GM12875 (cell line): Measurements from ENCODE around the gene HECW1.
"Not testable (repeated sequence)": the region's sequence is repeated elsewhere in the genome, so short reads cannot be mapped to it uniquely, and the experiment has no call there.

Experiments
- H3K4me3 ChIP-seq: one replicate; pipeline ENCODE4 v1.5.1; 2011; ENCODE audit warnings: low read depth, low read length, control low read depth
- CTCF ChIP-seq: IDR thresholded peaks from 2 replicates; pipeline ENCODE4 v1.5.1; 2011; ENCODE audit warnings: low read depth, mild to moderate bottlenecking, control low read depth, inconsistent platforms, low read length, moderate library complexity, borderline replicate concordance; ENCODE audit not compliant: insufficient read depth

HECW1 gene

GRCh38 chr7:43205171-43205795 lies 92.8 kb downstream of the HECW1 start:
- TF ChIP-seq CTCF: no peak
- H3K4me3 ChIP-seq: no peak overlapping the region

GRCh38 chr7:43208242-43208641 lies 95.8 kb downstream of the HECW1 start:
- no peak overlapping the region for H3K4me3 ChIP-seq
- TF ChIP-seq CTCF: no peak

GRCh38 chr7:43210539-43210938 lies 98.1 kb downstream of the HECW1 start:
- not testable (repeated sequence) for H3K4me3 ChIP-seq

- H3K4me3 ChIP-seq: no peak overlapping the region
- TF ChIP-seq CTCF: no peak
Measured at GRCh38 chr7:43211286-43211685, 98.8 kb downstream of the HECW1 start.

- no peak for TF ChIP-seq CTCF
- H3K4me3 ChIP-seq: no peak overlapping the region
Measured at GRCh38 chr7:43211693-43212092, 99.2 kb downstream of the HECW1 start.

GRCh38 chr7:43212921-43213320 lies 100.5 kb downstream of the HECW1 start:
- no peak for TF ChIP-seq CTCF
- no peak overlapping the region for H3K4me3 ChIP-seq

GRCh38 chr7:43215061-43215460 lies 102.6 kb downstream of the HECW1 start:
- TF ChIP-seq CTCF: no peak

GRCh38 chr7:43217055-43217454 lies 104.6 kb downstream of the HECW1 start:
- no peak overlapping the region for H3K4me3 ChIP-seq
- TF ChIP-seq CTCF: no peak

More at GRCh38 chr7:43215061-43215460, 102.6 kb downstream of the HECW1 start:
- H3K4me3 ChIP-seq: no peak overlapping the region

GRCh38 chr7:43218901-43219300 lies 106.5 kb downstream of the HECW1 start:
- H3K4me3 ChIP-seq: not testable (repeated sequence)
